IPS DF 4.7 (cell line): Measurements from ENCODE around the gene HOXA1.

Experiments
- DNase-seq: peaks from one replicate; pipeline ENCODE4 v3.0.0-alpha.2; 2013; ENCODE audit warnings: low spot score; ENCODE audit errors: extremely low read depth

Gene HOXA1

DNA sequence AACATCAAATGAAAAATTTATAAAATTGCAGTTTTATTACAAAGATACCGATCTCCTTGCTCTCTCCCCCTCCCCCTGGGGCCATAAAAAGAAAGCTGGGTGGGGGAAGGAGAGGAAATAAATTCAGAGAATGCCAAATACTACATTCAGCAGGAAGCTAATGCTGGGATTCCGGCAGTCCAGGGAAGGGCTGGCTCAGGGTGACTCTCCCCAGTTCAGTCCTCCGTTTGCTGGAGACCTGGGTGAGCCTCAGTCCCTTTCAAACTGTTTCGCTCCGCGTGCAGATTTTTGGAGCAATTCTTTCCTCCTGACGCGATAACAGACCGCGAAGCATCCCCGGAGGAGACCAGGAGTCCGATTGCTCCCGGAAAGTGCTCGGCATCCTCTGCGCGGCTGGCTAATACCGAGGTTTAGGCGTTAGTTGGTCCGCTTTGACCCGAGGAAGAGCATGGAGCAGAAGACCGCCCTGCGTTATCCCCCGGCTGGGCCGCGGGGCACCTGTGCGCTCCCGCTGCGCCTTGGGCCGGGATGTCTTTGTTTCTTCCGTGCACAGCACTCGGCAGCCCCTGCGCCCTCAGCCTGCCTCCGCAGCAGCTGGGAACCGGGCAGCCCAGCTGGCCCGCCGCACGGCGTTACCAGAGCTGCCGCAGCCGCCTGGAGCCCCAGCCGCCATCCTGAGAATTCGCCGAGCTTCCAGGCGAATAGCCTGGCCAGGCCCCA lies 10.5 kb upstream of the HOXA1 start:
- DNase-seq, result no peak

- DNase-seq, result no peak
These were observed 9.7 kb upstream of the HOXA1 start for GRCh38 chr7:27105301-27106031.

DNA sequence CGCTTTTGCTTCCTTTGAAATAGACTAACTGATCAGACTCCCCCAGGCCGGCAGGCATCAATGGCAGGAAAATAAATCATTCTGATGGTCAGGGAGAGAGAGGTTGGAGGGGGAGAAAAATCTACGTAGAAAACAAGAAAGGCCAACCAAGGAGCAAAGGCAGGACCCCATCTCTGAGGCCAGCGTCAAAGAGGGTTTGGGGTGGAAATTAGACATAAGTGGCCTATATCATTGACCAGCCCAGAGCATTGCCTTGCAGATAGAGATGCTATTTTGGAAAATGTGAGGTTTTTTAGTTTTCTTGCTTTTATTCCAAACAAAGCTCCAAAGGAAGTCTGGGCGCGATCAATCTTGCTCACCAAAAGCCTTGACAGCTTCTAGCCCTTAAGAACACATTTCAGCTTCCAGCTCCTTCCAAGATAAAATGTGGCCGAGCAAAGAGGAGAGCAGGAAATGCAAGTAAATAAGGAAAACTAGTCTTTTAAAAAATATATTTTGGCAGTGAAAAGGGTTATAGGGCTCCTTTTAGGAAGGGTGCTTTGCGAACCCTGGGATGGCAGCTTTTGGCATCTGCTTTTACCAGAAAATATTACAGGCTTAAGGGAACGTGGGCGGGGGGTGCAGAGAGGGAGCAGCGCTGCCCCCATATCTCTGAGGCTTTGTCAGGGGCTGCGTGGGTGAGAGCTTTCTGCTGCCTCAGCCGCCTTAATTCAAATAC lies 8.7 kb upstream of the HOXA1 start:
- DNase-seq, result no peak

GRCh38 chr7:27103489-27104226 lies 7.9 kb upstream of the HOXA1 start:
- no peak for DNase-seq

GRCh38 chr7:27102581-27103442 lies 7.0 kb upstream of the HOXA1 start, which contains the start of gene HOXA2:
Gene HOXA2 (minus strand): TSS chr7:27102683. CDS start chr7:27102500, 183 bp downstream.
- DNase-seq, result no peak

DNA sequence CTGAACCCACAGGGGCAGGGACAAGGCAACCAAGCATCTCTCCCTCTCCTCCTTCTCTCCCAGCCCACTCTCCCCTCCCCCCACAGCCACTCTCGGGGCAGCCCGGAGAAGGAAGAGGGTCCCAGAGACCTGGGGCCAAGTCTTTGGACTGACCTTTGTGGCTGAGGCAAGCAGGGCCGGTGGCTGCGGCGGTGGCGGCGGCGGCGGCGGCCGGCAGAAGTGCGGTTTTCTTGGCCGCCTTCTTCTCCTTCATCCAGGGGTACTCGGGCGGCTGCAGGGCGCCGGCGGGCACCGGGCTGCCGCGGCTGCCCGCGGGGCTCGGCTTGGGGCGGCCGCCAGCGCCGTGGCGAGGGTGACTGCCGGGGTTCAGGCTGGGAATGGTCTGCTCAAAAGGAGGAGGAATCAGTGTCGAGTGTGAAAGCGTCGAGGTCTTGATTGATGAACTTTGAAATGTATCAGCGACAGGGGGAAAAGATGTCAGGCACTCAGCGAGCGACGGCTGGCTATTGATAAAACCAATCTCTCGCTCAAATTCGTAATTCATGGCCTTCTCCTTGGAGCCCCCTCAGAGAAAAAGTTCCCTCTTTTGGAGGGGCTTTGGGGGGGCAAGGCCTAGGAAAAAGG lies 6.3 kb upstream of the HOXA1 start:
- no peak for DNase-seq

GRCh38 chr7:27101171-27101956 lies 5.6 kb upstream of the HOXA1 start:
- DNase-seq, result no peak

GRCh38 chr7:27100694-27101170 lies 4.9 kb upstream of the HOXA1 start:
- no peak for DNase-seq

DNA sequence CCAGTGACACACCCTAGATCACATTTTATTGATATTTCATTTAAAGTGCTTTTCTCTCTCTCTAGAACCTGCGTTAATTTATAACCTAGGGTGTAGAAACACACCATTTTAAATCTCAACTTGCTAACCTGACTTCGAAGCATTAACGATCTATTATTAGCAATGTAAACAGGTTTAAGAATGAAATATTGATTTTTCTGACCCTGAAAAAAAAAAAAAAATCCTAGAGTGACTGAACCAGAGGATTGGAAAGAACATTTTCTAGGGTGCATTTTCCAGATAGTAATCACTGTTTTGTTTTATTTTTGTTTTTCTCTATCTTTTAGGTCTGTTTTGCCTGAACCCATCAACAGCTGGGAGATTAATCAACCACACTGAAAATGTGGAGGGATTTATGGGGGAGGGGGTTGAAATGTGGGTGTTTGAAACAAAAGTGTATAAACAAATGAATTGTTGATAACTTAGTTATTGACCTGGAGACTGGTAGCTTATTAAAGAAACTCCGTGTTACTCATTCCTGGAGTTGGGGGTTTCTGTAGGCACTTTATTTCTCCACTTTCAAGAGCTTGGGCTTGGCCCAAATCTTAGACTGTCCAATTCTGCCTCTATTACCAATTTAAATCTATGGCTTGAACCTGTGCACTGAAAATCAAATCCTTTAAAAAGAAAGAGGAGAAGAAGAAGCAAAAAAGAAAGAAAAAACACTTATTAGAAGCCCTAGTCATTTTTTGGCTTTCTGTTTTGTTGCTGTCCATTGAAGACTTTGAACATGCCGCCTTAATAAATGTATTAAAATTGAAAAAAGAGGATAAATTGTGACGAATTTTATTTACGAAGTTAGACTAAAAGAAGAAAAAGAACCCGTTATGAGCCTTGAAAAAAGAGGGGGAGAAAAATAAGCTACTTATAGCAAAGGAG lies 3.9 kb upstream of the HOXA1 start:
- DNase-seq, result no peak

DNA sequence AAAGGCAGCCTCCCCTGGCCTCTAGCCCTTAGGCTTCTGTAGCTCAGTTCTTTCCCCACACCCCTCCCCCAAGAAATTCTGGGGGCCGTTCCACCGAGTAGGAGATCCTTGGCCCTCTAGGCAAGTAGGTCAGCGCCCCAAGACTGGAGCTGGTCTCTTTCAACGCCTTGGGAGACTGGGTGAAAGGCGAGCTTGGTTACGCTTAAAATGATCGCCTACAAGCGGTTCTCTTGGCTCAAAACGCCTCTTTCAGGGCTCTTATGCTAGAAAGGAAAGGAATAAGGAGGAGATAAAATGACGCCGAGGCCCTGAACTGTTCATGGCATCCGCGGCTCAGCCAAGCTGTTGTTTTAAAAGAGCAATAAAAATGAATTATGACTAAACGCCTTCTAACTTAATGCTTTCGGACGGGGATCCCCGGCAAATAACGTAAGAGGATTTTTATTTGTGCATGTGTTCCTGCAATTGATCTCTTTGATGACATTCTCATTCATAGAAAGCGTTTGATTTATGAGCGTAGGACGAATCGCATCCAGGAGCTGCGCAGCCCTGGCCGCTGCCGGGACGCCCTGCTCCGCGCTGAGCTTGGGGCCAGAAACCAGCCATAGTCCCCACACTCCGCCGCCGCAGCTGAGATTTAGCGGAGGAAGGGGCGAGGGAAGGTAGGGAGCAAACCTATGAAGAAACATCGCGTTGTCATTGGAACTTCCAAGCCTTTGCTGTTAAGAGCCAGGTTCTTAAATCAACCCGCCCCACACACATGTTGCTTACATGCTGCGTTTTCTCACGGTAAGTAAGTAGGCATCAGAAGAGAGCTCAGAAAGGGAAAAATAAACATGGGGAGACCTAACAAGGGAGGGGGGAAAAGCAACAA lies 3.0 kb upstream of the HOXA1 start:
- DNase-seq, result no peak

- no peak for DNase-seq
These were observed 2.1 kb upstream of the HOXA1 start for GRCh38 chr7:27097686-27098577.

GRCh38 chr7:27096768-27097514 lies 1.1 kb upstream of the HOXA1 start:
- no peak for DNase-seq

GRCh38 chr7:27095050-27095896 lies 527 bp downstream of the HOXA1 start:
- DNase-seq, result no peak

GRCh38 chr7:27094304-27095049 lies 1.3 kb downstream of the HOXA1 start:
- no peak for DNase-seq
